ENCODE data around the gene SP140L.
"Not testable (repeated sequence)": the region's sequence is repeated elsewhere in the genome, so short reads cannot be mapped to it uniquely, and the experiment has no call there.

Gene SP140L

DNA sequence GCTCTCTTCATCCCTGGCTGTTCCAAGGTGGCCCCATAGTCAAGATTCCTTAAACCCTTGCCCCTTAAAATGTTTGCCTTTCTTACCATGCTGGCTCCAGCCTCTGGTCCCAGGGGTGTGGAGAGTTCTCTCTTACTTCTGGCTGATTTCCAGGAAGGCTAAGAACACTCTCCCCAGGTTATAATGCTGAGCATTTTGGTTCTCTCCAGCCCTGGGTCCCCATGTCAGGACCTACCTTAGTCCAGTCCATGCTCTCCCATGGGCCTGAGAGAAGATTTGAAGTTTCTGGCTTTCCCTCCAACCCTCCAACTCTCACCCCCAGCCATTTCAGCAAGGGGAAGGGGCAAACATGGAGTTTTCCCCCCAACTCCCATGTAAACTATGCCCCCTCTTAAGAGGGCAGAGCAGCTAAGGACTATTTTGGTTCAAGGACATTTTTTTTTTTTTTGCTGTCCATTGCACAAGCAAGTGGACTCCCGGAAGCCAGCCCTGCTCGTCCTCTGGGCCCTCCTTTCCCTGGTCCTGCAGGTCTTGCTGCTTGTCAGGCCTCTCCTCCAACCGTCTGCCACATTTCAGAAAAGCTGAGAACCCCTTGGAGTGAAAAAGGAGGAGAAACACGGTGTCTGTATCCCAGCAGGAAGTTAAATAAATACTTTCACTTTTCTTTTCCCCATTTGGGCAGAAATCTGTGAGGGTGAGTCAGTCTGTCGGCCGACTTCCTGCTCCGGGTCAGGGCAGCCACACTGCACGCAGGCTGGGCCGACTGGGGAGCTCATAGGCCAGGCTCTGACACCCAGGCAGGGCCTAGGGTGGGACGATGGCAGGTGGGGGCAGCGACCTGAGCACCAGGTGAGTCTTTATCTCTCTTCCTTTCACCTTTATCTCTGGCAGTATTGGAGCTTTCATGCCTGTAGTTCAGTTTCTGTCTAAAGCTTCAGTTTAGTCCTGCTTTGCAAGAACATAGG, at the start of gene SP140L:
Gene SP140L, plus strand, starts transcription at position 741 of the 965 bp plus-strand sequence. Its CDS starts 77 bp downstream, at position 818.
- DNase-seq (ENCODE audit: low spot score), result peak; percentile 57

DNA sequence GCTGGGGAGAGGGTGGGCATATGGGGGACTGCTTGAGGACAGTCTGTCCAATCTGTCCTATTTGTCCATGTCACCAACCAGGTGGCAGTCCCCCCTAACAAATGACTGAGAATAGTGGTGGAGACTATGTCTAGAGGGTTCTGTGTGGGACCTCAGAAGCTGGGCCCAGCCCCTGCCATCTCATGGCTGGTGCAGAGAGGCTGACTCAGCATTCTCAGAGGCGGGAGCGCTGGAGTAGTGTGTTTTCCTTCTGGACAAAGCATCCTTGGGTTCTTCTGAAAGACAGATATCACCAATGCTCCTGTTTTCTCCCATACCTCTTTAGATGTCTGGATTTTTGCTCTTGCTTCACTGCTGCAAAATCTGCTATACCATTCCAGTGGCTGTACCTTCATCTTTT, 44.1 kb upstream of the SP140L start:
- no peak for DNase-seq (ENCODE audit: low spot score)

DNA sequence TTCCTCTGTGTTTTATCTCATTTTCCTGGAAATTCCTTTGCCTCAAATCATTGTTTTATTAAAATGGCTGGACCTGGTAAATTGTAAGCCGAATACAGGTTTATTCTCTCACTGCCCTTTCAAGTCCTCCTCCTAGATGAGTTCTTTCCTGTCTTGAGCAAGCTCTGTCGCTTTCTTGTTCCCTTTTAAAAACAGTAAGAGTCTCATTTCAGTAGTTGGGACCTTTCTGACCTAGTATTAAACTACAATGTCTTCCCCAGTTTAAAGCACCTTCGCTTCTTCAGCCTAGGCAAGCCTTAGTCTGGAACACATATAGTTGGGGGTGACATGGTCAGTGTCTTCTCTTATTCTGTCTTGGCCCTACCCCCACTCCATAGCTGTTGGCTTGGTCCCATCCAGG, 40.9 kb upstream of the SP140L start:
- DNase-seq (ENCODE audit: low spot score), result no peak

DNA sequence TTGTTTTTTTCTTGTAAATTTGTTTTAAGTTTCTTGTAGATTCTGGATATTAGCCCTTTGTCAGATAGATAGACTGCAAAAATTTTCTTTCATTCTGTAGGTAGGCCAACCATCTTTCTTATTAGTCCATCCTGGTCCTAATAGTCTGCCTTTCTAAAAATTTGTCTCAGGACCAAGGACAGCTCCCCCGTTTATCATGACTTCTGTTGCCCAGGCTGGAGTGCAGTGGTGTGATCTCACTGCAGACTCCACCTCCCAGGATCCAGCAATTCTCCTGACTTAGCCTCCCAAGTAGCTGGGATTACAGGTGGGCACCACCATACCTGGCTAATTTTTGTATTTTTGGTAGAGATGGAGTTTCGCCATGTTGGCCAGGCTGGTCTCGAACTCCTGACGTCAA, 37.7 kb upstream of the SP140L start:
- DNase-seq (ENCODE audit: low spot score), result not testable (repeated sequence)

DNA sequence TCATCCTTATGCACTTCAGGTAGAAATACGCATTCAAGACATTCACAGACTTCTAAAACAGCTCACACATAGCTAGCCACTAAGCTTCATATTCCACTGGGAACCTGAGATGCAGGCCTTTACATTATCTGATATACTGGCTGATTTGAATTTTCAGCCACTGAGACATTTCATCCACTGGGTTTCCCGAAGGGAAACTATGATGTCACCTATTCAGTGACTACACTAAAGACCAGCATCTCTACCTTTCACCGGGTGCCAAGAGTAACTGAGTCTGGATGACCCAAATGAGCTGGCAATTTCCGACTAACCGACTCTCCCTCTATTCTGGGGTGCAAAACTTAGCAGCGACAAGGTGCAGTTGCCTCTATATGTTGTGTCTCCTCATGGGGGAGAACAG, 31.8 kb upstream of the SP140L start:
- DNase-seq (ENCODE audit: low spot score), result no peak

DNA sequence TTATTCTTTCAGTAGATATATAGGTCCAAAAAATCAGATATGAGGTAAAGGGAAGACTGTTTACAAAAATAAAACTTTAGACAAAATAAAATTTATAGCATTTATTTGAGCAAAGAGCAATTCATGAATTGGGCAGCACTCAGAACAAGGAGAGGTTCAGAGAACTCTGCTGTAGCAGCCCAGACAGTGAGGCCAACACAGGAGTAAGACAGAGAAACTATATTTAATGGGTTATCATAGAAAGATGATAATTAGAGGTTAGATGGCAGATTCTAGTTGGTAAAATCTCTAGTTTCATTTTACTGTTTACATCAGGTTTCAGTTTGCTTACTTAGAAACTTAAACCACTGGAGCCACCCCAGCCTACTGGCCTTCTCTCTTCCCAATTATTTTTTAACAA, 30.1 kb upstream of the SP140L start:
- DNase-seq (ENCODE audit: low spot score), result no peak

DNA sequence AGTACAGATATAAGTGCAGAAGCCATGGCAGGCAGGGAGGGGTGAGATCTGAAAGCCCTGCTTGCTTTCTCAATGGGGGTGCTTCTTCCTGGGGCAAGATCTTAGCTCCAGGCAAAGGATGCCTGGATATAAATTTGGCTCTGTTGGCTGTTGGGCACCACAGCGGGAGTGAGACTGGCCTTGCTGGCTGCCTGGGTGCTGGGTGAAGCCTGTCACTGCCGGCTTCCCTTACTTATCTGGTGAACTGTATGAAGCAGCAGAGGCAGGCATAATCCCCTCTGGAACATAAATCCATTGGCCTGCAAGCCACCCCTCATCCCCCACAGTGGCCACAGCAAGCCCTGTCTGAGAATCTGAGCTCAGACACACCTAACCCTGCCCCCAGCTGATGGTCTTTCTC, 27.4 kb upstream of the SP140L start:
- DNase-seq (ENCODE audit: low spot score), result no peak

DNA sequence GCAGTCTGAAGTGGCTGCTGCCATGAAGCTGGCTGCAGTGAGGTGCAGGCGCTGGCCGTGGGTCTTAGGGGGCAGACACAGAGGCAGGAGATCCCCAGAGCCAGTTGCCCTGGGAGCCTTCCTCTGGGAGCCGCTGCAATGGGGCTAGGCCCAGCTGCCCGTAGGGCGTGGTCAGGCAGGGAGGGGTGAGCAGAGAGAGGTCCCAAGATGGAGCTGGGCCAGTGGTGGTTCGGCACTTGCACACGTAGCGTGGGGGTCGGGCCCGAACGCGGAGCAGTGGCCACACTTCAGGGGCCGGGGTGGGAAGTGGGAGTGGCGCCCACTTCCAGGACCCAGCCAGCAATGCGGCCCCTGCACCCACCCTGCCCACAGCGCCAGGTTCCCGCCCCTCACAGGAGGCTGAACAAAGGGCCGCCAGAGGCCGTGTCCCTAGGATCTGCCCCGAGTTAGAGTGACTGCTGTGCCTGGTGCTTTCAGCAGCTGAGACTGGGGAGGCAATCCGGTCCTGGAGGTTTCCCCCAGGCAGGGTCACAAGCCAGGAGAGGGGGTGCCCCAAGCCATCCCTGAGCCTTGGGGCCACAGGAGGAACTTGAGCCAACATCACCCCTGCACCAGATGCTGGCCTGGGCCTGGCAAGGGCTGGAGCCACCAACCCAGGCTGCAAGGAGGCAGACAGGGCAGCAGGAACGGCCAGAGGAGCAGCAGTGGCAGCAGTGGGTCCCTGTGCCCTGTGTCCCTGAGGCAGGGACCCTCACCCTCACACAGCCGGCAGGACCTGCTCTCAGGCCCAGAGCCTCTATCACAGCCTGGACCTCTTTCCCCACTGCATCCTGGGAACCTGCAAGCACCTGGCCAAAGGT, 21.3 kb upstream of the SP140L start:
- DNase-seq (ENCODE audit: low spot score), result no peak

DNA sequence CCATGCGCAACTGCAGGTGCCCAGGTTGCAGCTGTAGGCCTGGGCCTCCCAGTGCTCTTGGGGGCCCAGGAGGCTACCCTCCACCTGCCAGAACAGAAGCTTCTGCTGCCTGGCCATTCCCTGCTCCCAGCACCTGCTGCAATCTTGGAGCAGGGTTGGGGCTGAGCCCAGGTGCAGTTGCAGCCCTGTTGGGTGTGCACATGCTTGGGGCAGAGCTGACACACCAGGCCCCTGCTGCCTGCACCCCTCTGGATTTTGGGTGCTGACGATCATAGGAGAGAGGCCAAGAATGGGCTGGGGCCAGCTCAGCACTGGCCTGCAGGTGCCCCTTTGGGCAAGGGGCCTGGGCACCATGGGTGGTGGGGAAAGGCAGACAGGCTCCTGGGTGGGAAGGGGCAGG, 20.5 kb upstream of the SP140L start:
- no peak for DNase-seq (ENCODE audit: low spot score)

DNA sequence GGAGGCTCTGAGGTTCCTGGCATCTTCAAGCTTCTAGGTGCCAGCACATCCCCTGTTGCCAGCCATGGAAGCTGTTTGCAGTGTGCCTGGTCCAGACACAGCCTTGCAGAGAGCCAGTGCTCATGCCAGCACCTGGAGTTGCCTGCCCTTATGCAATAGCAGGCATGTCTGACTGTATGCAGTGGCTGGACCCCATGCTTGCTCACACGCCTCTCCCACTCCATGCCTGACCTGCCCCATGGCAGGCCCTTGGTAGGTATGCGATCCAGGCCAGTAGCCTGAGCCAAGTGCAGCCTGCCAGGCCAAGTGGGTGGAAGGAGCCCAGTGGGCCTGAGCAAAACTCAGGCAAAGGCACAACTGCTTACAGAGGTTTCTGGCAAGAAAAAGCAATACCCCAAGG, 19.5 kb upstream of the SP140L start:
- no peak for DNase-seq (ENCODE audit: low spot score)

DNA sequence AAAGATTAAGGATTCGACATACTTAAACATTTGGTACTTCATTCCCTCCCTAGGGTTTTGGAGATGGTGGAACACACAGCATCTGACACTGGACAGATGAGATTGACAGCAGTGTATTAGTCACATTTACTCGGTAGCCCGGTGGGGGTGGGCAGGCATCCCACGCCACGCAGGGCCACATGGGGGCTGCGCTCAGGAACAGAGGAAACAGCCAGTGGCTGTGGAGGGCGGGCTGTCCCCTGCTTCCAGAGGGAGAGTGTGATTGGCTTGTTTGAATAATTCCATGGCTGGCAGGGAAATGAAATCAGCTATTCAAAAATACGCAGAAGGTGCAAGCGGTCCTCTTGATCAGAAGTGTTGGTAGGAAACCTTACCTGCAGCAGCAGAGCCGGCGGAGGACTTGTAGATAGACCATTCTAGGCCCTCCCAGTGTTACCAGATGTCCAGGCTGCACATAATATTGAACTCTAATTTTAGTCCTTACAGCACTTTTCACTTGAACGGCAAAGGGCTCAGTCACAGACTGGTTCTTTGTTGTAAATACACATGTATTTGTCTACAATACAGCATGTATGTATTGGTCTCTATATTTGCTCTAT, 18.5 kb upstream of the SP140L start:
- DNase-seq (ENCODE audit: low spot score), result no peak

DNA sequence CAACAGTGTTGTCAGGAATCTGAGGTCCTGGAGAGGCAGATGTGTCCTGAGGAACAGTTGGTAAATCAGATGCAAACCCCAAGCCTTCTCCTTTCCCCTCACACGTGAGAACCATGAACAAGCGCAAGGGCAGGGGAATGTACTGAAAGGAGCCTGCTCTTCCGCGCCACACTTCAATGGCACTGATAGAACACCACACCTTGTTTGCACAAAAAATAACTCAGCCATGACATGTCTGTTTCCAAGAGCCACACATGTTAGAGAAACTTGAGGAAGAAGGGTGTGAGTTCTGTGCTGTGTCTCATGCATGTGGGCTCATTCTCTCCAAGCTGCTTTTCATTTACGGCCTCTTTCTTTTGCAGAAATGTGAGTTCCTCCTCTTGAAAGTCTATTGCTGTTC, 16.2 kb upstream of the SP140L start:
- not testable (repeated sequence) for DNase-seq (ENCODE audit: low spot score)

DNA sequence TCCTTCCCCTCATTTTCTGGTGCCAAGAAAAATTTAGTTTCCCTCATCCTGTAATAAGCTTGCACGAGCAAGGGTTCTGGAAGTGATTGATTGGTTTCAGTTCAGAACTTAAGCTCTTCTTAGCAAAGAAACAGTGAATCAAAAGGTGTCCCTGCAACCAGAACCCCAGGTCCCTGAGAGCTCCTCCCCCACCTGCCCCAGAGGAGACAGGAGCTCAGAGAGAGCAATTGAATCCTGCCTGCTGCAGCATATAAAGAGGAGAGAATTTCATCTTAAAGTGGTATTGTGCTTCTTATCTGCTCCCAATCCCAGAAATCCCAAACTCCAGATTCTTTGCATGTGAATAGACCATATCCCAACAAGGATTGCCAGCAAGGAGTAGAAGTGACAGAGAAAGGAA, 15.4 kb upstream of the SP140L start:
- DNase-seq (ENCODE audit: low spot score), result not testable (repeated sequence)

DNA sequence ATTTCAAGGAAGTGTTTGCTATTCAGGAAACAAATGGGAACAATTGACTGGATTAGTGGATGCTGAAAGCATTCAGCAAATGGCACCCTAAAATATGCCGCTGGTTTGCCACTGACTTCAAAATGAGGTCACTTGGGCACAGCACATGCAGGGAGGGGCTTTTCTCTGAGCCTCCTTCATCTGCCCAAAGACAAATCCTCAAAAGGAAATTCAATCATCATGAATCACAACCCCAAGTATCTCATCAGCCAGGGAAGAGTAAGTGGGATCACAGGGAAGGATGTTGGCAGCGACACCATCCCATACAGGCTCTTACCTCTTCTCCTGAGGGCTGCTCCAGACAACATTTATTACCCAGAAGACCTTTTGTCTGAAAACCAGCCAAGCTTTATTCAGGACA, 14.4 kb upstream of the SP140L start:
- no peak for DNase-seq (ENCODE audit: low spot score)

DNA sequence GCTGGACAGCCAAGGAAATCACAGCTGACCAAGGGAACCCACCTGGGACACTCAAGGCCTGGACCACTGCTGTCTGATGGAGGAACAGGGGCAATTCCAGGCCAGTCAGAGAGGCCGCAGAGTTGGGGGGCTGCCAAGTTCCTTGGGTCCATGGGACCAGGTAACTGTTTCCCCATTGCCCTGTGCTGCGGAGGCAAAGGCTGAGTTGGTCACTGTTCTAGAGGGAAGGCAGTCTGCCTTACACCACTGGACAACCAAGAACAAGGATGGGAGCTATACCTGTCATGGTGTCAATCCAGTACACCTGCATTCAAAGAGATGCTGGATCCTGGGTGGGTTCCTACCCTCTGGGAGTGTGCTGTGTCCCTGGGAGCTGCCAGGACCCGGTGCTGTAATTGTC, 9.6 kb upstream of the SP140L start:
- DNase-seq (ENCODE audit: low spot score), result no peak

DNA sequence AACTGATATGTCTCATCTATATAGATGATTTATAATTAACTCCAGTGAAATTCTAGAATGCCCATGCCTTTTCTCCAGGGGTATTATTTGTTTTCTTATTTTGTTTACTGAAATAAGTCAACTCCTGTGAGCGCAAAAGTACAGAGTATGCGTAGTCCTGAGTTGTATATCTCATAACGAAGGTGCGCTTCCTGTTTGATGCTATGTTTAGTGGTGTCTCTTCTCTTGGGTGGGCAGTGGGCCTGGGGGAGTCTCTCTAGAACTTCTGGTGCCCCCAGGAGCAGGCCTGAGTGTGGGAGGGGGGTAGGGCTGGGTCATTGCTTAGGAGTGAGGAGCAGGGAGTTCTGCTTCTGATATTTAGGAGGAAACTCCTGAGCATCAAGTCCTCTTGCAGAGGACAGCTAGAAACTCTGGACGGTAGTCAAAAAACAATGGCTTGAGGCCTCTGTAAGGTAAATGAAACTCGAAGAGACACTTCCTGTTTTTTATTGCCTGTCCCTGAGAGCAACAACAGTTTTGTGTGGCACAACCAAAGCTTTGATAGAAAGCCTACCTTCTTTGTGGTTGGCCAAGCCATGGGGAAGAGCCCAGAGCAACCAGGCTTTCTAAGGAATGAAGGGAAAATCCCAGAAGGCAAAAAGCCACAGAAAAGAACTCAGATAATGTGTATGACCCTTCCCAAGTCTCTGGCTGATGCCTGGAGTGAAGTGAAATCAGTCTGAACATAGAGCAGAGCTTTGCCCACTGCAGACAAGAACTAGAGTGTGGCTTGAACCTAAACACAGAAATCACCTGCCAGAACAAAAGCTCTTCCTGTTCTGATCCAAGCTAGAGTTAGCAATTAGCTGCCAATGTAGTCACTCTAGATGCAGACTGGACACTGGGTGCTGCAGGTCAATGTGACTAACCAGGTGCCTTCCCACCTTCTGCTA, 8.5 kb upstream of the SP140L start:
- peak; percentile 15 for DNase-seq (ENCODE audit: low spot score)

DNA sequence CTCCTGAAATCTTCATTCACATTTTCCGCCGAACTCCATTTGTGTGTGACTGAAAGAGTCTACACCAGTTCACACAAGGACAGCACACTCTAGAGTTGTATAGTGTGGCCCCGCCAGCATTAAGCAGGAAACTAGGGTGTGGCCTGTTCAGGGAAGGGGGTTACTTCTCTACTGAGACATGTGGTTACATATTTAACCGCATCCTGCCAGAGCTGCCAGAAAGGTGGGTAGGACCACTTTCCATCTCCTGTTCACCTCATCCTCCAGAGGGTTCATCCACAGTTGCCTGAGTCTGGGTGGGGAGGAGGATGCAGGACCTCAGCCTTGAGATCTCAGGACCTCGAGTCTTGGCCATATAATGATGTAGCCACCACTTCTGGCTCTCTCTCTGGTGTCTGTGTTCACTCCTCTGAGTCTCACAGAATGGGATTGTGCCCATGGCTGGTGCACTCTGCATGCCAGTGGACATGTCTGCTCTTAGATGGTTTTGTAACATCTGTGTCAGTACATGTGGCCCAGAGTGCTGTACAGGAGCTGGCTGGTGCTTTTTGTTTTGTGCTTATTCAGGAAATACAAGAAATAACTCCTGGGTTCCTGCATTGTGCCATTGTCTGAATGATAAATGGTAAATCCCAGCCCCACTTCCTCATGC, 7.7 kb upstream of the SP140L start:
- DNase-seq (ENCODE audit: low spot score), result no peak

DNA sequence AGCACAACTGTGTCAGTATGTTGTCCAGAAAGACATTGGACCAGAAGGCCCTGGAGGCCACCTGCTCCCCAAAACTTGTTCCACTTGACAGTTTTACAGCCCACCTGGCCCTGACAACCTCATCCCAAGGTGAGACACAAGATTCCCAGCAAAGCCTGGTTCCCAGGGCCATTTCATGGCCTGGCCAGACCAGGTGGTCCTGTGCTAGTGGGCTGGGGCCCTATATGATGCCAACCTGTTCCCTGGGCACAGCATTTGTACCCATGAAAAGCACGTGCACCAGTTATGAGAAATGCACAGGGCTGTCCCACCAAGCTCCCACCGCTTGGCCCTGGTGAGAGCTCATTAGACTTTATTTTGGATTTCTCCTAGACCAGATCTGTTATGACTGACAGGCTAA, 6.0 kb upstream of the SP140L start:
- no peak for DNase-seq (ENCODE audit: low spot score)

DNA sequence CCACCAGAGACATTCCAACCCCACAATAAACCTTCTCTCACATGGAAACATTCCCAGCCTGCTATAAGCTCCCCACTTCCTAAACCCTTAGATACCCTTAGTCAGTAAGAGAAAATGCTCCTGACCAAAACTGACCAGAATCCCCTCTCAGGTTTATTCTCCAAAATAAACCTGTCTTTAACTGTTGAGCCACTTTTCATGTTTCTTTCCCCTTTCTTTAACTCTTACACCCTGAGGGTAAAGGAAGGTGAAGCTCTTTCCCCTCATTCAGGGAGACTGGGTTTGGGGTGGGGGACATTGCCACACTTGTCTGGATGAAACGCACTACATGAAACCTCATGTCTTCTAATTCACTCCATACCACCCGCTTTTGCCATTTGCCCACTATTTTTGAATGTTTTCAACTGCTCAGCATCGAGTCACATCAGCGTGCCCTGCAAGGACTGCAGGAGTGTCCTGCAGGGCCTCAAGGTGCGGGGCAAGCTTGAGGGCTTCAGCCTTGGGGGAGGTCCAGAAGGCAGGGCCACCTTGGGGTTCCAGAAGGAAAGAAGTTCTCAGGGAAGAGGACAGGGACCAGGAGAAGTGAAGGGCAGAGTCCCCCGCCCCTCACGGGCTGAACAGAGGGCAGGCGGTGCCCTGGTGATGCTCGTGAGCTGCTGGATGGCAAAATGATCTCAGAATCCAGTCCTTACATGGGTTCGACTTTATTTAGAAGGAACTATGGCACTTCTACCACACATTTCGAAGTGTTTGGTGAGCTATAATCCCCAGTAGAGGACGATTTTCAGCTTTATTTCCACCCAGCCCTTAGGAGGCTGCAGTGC, 4.2 kb upstream of the SP140L start:
- DNase-seq (ENCODE audit: low spot score), result no peak
